ELR (cell line): Measurements from ENCODE around the gene SHPK.
A peak's percentile ranks its signal among the peaks of the same experiment; 100 is the strongest.

Experiments used
- DNase-seq: peaks from one replicate; pipeline ENCODE4 v3.0.0-alpha.2; 2015; ENCODE audit warnings: low read depth

SHPK gene

GRCh38 chr17:3636154-3636907 is at the start of gene SHPK, which contains the start of gene CTNS:
TSS of gene SHPK (minus strand) at chr17:3636250. CDS start at chr17:3636219, 31 bp downstream.
TSS of gene CTNS (plus strand) at chr17:3636760. CDS start at chr17:3640207, 3,447 bp downstream.
- peak; percentile 98 for DNase-seq

GRCh38 chr17:3685174-3685573 is 49.1 kb upstream of the SHPK start:
- DNase-seq: no peak

GRCh38 chr17:3683054-3683511 is 47.0 kb upstream of the SHPK start:
- peak; percentile 55 for DNase-seq

GRCh38 chr17:3682033-3682432 is 46.0 kb upstream of the SHPK start:
- DNase-seq: no peak

- no peak for DNase-seq
Observed at GRCh38 chr17:3681565-3681964, 45.5 kb upstream of the SHPK start.

- no peak for DNase-seq
Observed at GRCh38 chr17:3681057-3681456, 45.0 kb upstream of the SHPK start.

GRCh38 chr17:3679531-3680126 is 43.6 kb upstream of the SHPK start:
- DNase-seq: no peak

- DNase-seq: no peak
Observed at GRCh38 chr17:3678821-3679530, 42.9 kb upstream of the SHPK start.

- DNase-seq: no peak
Observed at GRCh38 chr17:3678095-3678820, 42.2 kb upstream of the SHPK start.

GRCh38 chr17:3675886-3676285 is 39.8 kb upstream of the SHPK start:
- no peak for DNase-seq

GRCh38 chr17:3672571-3672970 is 36.5 kb upstream of the SHPK start:
- no peak for DNase-seq

- no peak for DNase-seq
Observed at GRCh38 chr17:3669548-3669947, 33.5 kb upstream of the SHPK start.

- DNase-seq: no peak
Observed at GRCh38 chr17:3669085-3669347, 33.0 kb upstream of the SHPK start.

- DNase-seq: peak; percentile 99
Observed at GRCh38 chr17:3668279-3669084, 32.4 kb upstream of the SHPK start, which contains the start of the genes EMC6 and TAX1BP3. TSS of gene EMC6 (plus strand) at chr17:3668812. CDS start at chr17:3669147, 335 bp downstream. TSS of gene TAX1BP3 (minus strand) at chr17:3668578. CDS start at chr17:3668526, 52 bp downstream.

- DNase-seq: peak; percentile 95
Observed at GRCh38 chr17:3667366-3668278, 31.6 kb upstream of the SHPK start.

- no peak for DNase-seq
Observed at GRCh38 chr17:3666516-3666915, 30.5 kb upstream of the SHPK start.

GRCh38 chr17:3665834-3666233 is 29.8 kb upstream of the SHPK start:
- DNase-seq: no peak

GRCh38 chr17:3663102-3664011 is 27.3 kb upstream of the SHPK start:
- no peak for DNase-seq

GRCh38 chr17:3660311-3660891 is 24.4 kb upstream of the SHPK start:
- no peak for DNase-seq
